Activated T-cell treated with anti-CD3 and anti-CD28 coated beads for 48 hours (primary cell): ENCODE results near the gene PTPRG.

Source experiments
- DNase-seq: peaks from one replicate; pipeline ENCODE4 v3.0.0-alpha.2; 2020; ENCODE audit warnings: low read depth

The PTPRG gene

GRCh38 chr3:61967019-61967418 is 405.6 kb downstream of the PTPRG start:
- DNase-seq, result no peak

GRCh38 chr3:61967937-61968336 is 406.6 kb downstream of the PTPRG start:
- DNase-seq, result no peak

GRCh38 chr3:61974662-61975061 is 413.3 kb downstream of the PTPRG start:
- DNase-seq, result no peak

GRCh38 chr3:61975199-61975598 is 413.8 kb downstream of the PTPRG start:
- DNase-seq, result no peak

- DNase-seq, result no peak
Observed at GRCh38 chr3:61975936-61976335, 414.6 kb downstream of the PTPRG start.

GRCh38 chr3:61978460-61979419 is 417.4 kb downstream of the PTPRG start:
- DNase-seq, result no peak

- no peak for DNase-seq
Observed at GRCh38 chr3:61979638-61980037, 418.3 kb downstream of the PTPRG start.

GRCh38 chr3:61980041-61980440 is 418.7 kb downstream of the PTPRG start:
- no peak for DNase-seq

- DNase-seq, result no peak
Observed at GRCh38 chr3:61981060-61981459, 419.7 kb downstream of the PTPRG start.

- DNase-seq, result no peak
Observed at GRCh38 chr3:61983479-61983878, 422.1 kb downstream of the PTPRG start.

GRCh38 chr3:61985020-61985419 is 423.6 kb downstream of the PTPRG start:
- no peak for DNase-seq

- no peak for DNase-seq
Observed at GRCh38 chr3:61986473-61986872, 425.1 kb downstream of the PTPRG start.

- no peak for DNase-seq
Observed at GRCh38 chr3:61989681-61990080, 428.3 kb downstream of the PTPRG start.

- no peak for DNase-seq
Observed at GRCh38 chr3:61990327-61991027, 429.1 kb downstream of the PTPRG start.

GRCh38 chr3:61991706-61992105 is 430.3 kb downstream of the PTPRG start:
- DNase-seq, result no peak

GRCh38 chr3:61996366-61996765 is 435.0 kb downstream of the PTPRG start:
- no peak for DNase-seq

- no peak for DNase-seq
Observed at GRCh38 chr3:61997101-61997500, 435.7 kb downstream of the PTPRG start.

GRCh38 chr3:62003835-62004234 is 442.5 kb downstream of the PTPRG start:
- no peak for DNase-seq

GRCh38 chr3:62007036-62007435 is 445.7 kb downstream of the PTPRG start:
- no peak for DNase-seq

- DNase-seq, result no peak
Observed at GRCh38 chr3:62010989-62011388, 449.6 kb downstream of the PTPRG start.

- no peak for DNase-seq
Observed at GRCh38 chr3:62011666-62012065, 450.3 kb downstream of the PTPRG start.

- DNase-seq, result no peak
Observed at GRCh38 chr3:62013951-62014350, 452.6 kb downstream of the PTPRG start.

GRCh38 chr3:62015111-62015510 is 453.7 kb downstream of the PTPRG start:
- DNase-seq, result no peak
